ENCODE results near the gene WDR74.
A peak's percentile ranks its signal among the peaks of the same experiment; 100 is the strongest.
"Not testable (repeated sequence)": the region's sequence is repeated elsewhere in the genome, so short reads cannot be mapped to it uniquely, and the experiment has no call there.

WDR74 gene

GRCh38 chr11:62840721-62841360 lies 1.5 kb upstream of the WDR74 start:
- peak; percentile 71 for DNase-seq

DNA sequence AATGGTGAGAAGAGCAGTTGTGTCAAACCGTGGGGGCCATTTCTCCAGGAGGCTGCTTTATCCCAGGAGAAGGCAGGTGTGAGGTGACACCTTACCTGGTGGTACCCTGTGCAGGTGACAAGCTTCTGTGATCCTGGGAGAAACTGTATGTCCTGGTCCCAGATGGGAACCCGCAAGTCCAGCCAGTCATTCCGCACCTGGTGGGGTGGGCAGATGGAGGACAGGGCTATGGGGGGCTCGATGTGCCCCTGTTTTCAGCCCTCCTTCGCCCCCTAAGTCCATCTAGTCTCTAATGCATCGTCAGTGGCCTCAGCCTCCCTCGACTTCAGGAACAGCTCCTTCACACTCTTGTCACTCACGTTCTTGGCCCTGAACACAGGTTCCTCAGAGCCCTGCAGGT lies 4.1 kb downstream of the WDR74 start:
- no peak for DNase-seq

DNA sequence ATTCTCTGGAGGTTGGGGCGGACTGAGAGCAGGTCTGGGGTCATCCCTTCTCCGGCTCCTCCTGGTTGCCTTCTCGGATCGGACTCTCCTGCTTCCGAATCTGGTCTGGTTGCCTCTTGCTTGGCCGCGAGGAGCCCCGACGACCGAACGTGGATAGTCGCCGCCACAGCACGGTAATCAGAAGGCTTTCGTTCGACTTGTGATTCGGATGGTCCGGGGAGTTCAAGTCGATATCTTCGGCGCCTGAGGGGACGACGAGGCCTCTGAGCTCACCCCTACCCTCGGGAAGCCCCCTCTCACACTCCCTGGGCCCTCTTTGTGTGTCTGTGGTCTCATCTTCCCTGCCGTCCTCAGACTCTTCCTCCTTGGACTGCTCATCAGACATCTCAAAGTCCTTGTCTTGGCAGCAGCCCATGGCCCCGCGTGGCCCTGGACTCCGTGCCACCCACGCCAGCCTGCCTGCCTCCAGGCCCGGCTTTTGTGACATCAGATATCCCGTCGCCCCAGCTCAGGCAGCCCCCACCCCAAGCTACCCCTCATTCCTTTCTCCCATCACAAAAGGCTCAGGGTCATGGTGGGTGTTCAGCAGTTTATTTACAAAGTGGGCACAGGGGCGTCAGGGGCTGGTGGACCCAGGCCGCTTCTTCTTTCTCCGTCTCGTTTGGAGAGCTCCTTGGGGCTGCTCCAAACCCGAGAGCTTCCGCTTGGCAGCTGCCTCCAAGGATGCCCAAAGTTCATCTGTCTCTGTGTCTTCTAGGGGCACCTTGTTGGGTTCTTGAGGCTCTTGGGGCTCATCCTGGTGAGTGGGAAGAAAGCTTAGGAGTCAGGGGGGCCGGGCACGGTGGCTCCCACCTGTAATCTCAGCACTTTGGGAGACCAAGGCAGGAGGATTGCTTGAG lies 6.8 kb downstream of the WDR74 start, which contains the start of gene TEX54:
TEX54 (minus strand) TSS at position 506 of the 899 bp plus-strand sequence.
- DNase-seq: no peak

GRCh38 chr11:62831520-62832335 lies 7.7 kb downstream of the WDR74 start, which contains the start of gene STX5:
Gene STX5, minus strand, starts transcription at chr11:62832051. Its CDS starts 808 bp downstream, at chr11:62831243.
- DNase-seq: peak; percentile 100

DNA sequence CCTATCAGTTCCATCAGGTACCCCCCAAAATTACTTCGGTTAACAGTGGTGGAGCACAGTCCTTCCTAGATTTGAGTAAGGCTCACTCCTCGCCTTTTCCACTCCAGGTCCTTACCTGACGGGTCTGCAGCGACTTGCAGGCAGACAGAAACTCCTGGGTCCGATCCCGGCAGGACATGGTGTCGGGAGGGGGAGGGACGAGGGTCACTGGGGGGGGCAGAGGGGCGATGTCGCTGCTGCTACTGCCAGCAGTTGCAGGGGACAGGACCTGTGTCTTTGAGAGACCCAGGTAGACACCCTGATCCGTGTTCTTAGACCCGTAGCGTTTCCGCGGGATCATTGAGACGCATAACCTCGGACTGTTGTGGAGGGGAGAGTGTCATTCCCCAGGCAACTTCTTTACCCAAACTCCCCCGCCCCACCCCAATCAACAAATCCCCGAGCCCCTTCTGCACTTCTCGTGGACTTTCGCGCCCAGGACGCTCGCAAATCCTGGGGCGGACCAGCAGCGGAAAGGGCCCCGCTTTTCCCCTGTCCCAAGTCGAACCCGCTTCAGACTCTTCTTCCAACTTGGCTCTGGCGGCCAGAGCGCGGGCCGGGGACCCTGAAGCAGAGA lies 8.4 kb downstream of the WDR74 start:
- no peak for DNase-seq

DNA sequence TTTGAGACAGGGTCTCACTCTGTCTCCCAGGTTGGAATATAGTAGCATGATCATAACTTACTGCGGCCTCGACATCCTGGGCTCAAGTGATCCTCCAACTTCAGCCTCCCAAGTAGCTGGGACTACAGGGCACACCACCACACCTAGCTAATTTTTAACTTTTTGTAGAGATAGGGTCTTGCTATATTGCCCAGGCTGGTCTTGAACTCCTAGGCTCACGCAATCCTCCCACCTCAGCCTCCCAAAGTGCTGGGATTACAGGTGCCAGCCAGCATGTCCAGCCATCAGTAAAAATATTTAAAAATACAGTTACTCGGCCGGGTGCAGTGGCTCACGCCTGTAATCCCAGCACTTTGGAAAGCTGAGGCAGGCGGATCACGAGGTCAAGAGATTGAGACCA lies 11.3 kb downstream of the WDR74 start:
- not testable (repeated sequence) for DNase-seq

DNA sequence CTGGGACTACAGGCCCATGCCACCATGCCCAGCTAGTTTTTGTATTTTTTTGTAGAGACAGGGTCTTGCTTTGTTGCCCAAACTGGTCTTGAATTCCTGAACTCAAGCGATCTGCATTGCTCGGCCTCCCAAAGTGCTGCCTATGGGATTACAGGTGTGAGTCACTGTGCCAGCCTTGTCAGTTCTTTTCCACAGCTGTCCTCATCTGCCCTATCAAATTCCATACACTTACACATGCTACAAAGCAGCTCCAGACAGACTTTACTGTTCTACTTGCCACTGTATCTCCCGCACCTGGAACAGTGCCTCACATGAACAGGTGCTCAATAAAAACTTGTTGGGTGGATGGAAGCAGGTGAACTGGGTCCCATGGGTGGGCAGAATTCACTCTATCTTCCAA lies 15.7 kb downstream of the WDR74 start:
- no peak for DNase-seq

DNA sequence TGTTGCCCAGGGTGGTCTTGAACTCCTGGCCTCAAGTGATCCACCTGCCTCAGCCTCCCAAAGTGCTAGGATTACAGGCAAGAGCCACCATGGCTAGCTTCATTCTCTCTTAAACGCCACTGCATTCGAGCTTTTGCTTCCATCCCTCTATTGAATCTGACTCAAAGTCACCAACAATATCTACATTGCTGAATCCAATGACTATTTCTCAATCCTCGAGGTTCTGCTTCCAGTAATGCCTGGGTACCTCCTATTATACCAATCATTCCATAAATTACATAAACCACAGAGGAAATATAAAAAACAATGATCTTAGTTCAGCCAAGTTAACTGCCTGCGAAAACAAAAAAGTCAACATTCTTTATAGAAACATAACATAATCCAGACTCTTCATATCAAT lies 22.3 kb downstream of the WDR74 start:
- no peak for DNase-seq

- DNase-seq: no peak
Observed at GRCh38 chr11:62816557-62816956, 22.8 kb downstream of the WDR74 start.

GRCh38 chr11:62811659-62812058 lies 27.7 kb downstream of the WDR74 start:
- DNase-seq: no peak

DNA sequence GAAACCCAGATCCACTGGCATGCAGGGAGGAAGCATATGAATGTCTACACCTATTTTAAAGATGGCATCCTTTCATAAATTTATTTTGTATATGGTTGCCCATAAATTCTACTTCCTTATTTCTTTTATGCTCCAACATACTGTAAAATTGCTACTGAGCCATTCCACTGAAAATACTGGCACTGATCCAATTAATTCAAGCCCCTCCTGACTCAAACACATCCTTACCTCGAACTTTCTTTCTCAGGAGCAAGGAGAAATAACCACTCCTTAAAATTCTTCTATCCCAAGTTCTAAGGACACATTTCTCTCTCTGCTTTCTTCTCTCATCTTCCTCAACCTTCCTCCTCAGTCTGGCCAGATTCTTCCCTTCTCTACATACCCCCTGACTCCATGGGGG lies 28.6 kb downstream of the WDR74 start:
- no peak for DNase-seq

DNA sequence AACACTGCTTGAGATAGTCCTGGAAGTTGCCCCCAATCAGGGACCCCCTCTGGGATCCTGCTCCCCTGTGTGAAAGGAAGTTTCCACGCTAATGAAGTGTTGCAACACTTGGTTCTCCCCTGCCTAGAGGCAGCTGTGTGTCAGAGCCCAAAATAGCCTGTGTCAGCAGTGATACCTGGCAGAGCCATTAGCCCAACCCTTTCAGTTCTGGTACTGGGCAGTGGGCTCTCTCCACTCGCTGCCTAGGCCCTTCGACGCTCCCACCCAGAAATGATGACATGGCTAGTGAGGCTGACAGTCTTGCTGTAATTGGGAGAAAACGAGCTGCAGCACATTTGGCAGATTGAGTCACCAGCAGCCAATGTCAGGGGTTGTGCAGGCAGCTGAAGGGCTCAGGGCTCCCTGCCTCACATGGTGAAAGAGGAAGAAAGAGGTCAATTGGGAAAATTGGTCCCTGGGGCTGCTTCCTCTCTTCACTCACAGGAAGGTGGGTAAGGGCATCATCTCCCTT lies 32.7 kb downstream of the WDR74 start:
- no peak for DNase-seq

GRCh38 chr11:62805961-62806441 lies 33.4 kb downstream of the WDR74 start:
- no peak for DNase-seq

DNA sequence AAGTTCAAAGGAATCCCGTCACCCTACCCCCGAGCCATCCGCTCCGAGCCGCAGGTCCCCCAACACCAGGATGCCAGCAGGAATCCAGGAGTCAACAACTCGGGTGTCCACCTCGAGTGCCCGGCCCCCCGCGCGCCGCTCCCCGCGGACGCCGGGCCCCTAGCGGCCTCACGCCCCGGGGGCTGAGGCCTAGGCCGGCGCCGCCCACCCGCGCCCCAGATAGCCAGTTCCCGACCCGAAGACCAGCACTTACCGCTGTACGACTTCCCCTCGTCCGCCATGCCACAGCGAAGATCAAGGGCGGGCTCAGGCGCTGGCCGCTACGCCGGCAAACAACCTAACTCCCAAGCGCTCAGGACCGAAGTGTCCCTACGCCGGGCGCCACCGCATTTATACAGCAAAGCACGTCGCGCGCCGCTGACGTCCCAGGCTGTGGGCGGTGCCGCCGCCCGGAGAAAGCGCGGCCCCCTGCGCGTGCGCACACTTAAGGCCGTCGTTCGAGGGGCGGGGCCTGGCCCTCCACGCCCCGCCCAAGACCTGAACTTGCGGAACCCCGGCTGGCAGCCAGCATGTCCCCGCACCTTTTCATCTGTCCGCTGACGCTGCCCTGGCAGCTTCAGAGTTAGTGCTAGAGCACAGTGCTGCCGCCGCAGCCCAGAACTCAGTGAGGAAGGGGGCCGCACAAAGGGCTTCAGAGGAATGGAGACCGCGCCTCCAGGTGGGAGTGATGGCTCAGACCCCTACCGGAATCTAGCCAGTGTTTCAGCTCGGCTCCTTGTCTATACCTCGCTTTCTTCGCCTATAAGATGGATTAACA lies 34.1 kb downstream of the WDR74 start, which contains the start of gene NXF1:
NXF1 (minus strand) TSS at position 365 of the 817 bp plus-strand sequence; CDS start at position 281, 84 bp downstream.
- DNase-seq: peak; percentile 98

GRCh38 chr11:62804310-62805075 lies 34.9 kb downstream of the WDR74 start:
- DNase-seq: no peak

GRCh38 chr11:62801071-62801470 lies 38.3 kb downstream of the WDR74 start:
- DNase-seq: no peak

DNA sequence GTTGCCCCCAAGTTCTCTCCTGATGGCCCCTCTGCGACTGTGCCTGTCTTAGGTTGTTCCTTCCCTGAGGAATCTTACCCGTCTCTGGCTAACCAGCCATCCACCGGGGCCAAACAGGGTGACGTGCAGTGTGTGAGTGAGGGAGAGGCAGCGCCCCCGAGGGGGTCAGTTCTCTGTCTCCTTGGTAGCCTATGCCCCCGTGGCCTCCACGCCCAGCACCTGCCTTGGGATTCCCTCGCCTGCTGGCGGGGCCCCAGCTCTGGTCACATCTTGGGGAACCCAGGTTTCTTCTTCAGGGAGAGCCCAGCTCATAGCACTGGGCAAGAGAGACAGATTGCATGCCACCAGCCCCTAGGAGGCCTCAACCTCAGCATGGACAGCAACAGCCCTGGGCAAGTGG lies 39.9 kb downstream of the WDR74 start:
- DNase-seq: no peak

- no peak for DNase-seq
Observed at GRCh38 chr11:62796281-62796680, 43.1 kb downstream of the WDR74 start.

- no peak for DNase-seq
Observed at GRCh38 chr11:62794201-62794775, 45.1 kb downstream of the WDR74 start.

DNA sequence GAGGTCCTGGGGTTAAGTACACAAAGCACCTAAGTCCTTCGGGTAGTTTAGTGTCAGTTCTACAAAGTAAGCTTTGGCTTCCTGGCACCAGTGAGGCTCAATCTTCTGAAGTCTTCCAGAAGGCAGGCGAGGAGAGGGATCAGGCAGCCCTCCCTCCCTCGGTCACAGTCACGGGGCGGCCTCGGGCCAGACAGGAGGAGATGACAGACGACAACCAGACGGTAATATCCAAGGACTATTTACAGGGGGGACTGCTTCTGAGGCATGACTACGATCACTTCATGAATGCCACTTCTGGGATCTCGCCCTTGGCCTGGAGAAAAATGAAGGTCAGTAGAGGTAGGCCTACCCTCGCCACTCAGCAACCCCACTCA lies 47.2 kb downstream of the WDR74 start:
- DNase-seq: no peak
